Measurements from ENCODE around the gene SLC25A2. TPM values are rescaled to one million over a fixed set of nuclear protein-coding genes. Genes with fewer than 3 reads are reported as not detected.

SLC25A2 gene
- total RNA-seq, 1 experiment from 2014 or later, result 0.28 TPM

DNA sequence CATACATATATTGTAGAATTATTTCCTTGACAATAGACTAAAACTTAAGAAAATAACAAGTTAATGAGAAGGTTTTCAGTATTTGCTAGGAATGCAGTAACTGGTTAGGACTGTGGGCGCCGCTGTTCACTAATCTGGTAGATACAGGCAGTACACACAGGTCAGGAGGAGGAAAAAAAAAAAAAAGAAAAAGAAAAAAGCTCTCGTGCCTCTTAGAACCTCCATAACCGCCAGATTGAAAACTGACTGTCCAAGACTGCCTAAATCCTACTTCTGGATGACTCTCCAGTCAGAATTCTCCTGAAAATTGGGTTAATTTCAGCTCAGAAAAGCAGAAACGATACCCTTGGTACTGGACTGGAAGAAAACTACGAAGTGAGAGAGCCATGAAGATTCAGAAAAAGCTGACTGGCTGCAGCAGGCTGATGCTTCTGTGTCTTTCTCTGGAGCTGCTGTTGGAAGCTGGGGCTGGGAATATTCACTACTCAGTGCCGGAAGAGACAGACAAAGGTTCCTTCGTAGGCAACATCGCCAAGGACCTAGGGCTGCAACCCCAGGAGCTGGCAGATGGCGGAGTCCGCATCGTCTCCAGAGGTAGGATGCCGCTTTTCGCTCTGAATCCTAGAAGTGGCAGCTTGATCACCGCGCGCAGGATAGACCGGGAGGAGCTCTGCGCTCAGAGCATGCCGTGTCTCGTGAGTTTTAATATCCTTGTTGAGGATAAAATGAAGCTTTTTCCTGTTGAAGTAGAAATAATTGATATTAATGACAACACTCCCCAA, 26.6 kb upstream of the SLC25A2 start, which contains the start of gene PCDHGA1:
PCDHGA1 (plus strand) TSS at position 216 of the 782 bp plus-strand sequence.
- no peaks in the 10 kb centered on the region for H3K36me3 ChIP-seq (ENCODE audit: control insufficient read depth, insufficient read depth, low read length)
- H3K9me3 ChIP-seq (ENCODE audit: control insufficient read depth, insufficient read depth, low read depth, low read length), result peaks cover 6% of the 10 kb centered on the region; the same call in 1 of the 2 replicates
- CTCF ChIA-PET, result interaction anchor here (0.6 to 2.0 kb wide), 10 partner anchors 9 to 406 kb away, joined by 3 to 13 read pairs (median 6); partner anchors contain the start of genes PCDHB14, PCDHGA10, PCDHGA2 and PCDHGB7
- POLR2A ChIA-PET, result interaction anchor here (0.7 to 1.2 kb wide), 2 partner anchors 10 to 13 kb away, joined by 4 to 9 read pairs; partner anchors contain the start of genes PCDHGA3 and TAF7
- intact Hi-C loops (cut with micrococcal nuclease; ENCODE audit: unreplicated experiment) (no loop called here), in situ Hi-C loops (cut with HindIII; ENCODE audit: low pct_unique_long_range_greater_than_20kb, low sequenced_read_pairs) (loop anchor here (25.0 kb wide), 1 partner anchor 143 kb away; the partner anchor contains the start of genes PCDHB10, PCDHB11, PCDHB16 and PCDHB8)
- ATAC-seq (peak; percentile 39; the same call in 1 of the 2 replicates), DNase-seq (ENCODE audit: low read depth, low spot score) (no peak)
- H3K27me3 ChIP-seq (ENCODE audit: control insufficient read depth, insufficient read depth, low read length), result no peaks in the 10 kb centered on the region
- BruUV-seq (replicated peaks), result no TSS peak
- peak; percentile 77 for TF ChIP-seq CTCF (IDR thresholded peaks at IDR 0.05)
- no peak for TF ChIP-seq REST (IDR thresholded peaks at IDR 0.05; ENCODE audit: insufficient read depth in 1 of 2, low read depth in 2 of 2, low read length in 1 of 2)
- no peak for TF ChIP-seq TCF7L2 (IDR thresholded peaks at IDR 0.05; ENCODE audit: low read depth, low read length)
- no peak for TF ChIP-seq POLR2AphosphoS5 (IDR thresholded peaks at IDR 0.05; ENCODE audit: low read depth, low read length)
- no peak for TF ChIP-seq SIN3A (IDR thresholded peaks at IDR 0.05; ENCODE audit: borderline replicate concordance, insufficient read depth, low read depth, low read length)
- peak within 1 kb of the TSS; percentile 78 for H3K27ac ChIP-seq (ENCODE audit: low read length)
- H3K4me1 ChIP-seq (ENCODE audit: control insufficient read depth, insufficient read depth, low read length), result no peaks in the 10 kb centered on the region
- peak within 1 kb of the TSS; percentile 39 to 70 for H3K4me3 ChIP-seq (ENCODE audit: low read depth in 2 of 2, low read length in 2 of 2)

GRCh38 chr5:141328231-141328630, 24.4 kb upstream of the SLC25A2 start:
- H3K27me3 ChIP-seq (ENCODE audit: control insufficient read depth, insufficient read depth, low read length), result no peaks in the 10 kb centered on the region
- ChIA-PET POLR2A (no interaction called here), CTCF (no interaction called here)
- intact Hi-C loops (cut with micrococcal nuclease; ENCODE audit: unreplicated experiment) (no loop called here), in situ Hi-C loops (cut with HindIII; ENCODE audit: low pct_unique_long_range_greater_than_20kb, low sequenced_read_pairs) (loop anchor here (25.0 kb wide), 1 partner anchor 141 kb away; the partner anchor contains the start of genes PCDHB10, PCDHB11, PCDHB16 and PCDHB8)
- no peak for ATAC-seq
- no peaks in the 10 kb centered on the region for H3K36me3 ChIP-seq (ENCODE audit: control insufficient read depth, insufficient read depth, low read length)
- H3K4me3 ChIP-seq (ENCODE audit: low read depth in 2 of 2, low read length in 2 of 2), result no peak overlapping the region
- BruUV-seq (replicated peaks), result no TSS peak
- no peaks in the 10 kb centered on the region for H3K4me1 ChIP-seq (ENCODE audit: control insufficient read depth, insufficient read depth, low read length)
- no peak for DNase-seq (ENCODE audit: low read depth, low spot score)
- TF ChIP-seq CTCF (IDR thresholded peaks at IDR 0.05) (no peak), POLR2AphosphoS5 (IDR thresholded peaks at IDR 0.05; ENCODE audit: low read depth, low read length) (no peak), REST (IDR thresholded peaks at IDR 0.05; ENCODE audit: insufficient read depth in 1 of 2, low read depth in 2 of 2, low read length in 1 of 2) (no peak), TCF7L2 (IDR thresholded peaks at IDR 0.05; ENCODE audit: low read depth, low read length) (no peak), SIN3A (IDR thresholded peaks at IDR 0.05; ENCODE audit: borderline replicate concordance, insufficient read depth, low read depth, low read length) (no peak)
- H3K27ac ChIP-seq (ENCODE audit: low read length), result no peak overlapping the region
- peaks cover 4% of the 10 kb centered on the region; the same call in 1 of the 2 replicates for H3K9me3 ChIP-seq (ENCODE audit: control insufficient read depth, insufficient read depth, low read depth, low read length)
